ENCODE data around the gene GPAM. TPM values are rescaled to one million over a fixed set of nuclear protein-coding genes. Genes with fewer than 3 reads are reported as not detected.

GPAM gene
- total RNA-seq, 1 experiment from 2014 or later: 16.0 TPM

GRCh38 chr10:112148331-112148730 is 35.2 kb downstream of the GPAM start:
- Histone ChIP-seq H3K18ac (ENCODE audit: insufficient read length, low read depth, low read length) (no peak overlapping the region), H2BK15ac (ENCODE audit: low read depth, low read length) (no peak overlapping the region), H3K4me1 (ENCODE audit: insufficient read depth, low read length) (no peaks in the 10 kb centered on the region), H3K9me3 (ENCODE audit: control insufficient read depth, low read depth, low read length) (no peaks in the 10 kb centered on the region), H3K23me2 (ENCODE audit: insufficient read length, low read depth, low read length, poor library complexity, severe bottlenecking) (no peaks in the 10 kb centered on the region), H2BK5ac (ENCODE audit: insufficient read length, low read length) (no peak overlapping the region), H3K27ac (ENCODE audit: insufficient read length, low read depth, low read length) (no peak overlapping the region), H4K5ac (ENCODE audit: insufficient read length, low read depth, low read length) (no peak overlapping the region), H3K4me2 (ENCODE audit: insufficient read depth, insufficient read length, low read length) (no peak overlapping the region), H3K4ac (ENCODE audit: low read depth, low read length) (no peak overlapping the region), H2BK12ac (ENCODE audit: insufficient read length, low read depth, low read length) (no peak overlapping the region), H3K79me2 (ENCODE audit: insufficient read depth, low read length) (no peaks in the 10 kb centered on the region), H3K23ac (ENCODE audit: insufficient read length, low read depth, low read length) (no peak overlapping the region), H2BK120ac (ENCODE audit: low read depth, low read length, poor library complexity, severe bottlenecking) (no peak overlapping the region), H3K56ac (ENCODE audit: insufficient read length, low read depth, low read length) (no peak overlapping the region), H3K14ac (ENCODE audit: insufficient read depth, low read length) (no peak overlapping the region), H4K8ac (replicated peaks; ENCODE audit: insufficient read length, low read depth, low read length) (no peak overlapping the region), H3K79me1 (ENCODE audit: insufficient read depth, low read depth, low read length, poor library complexity, severe bottlenecking) (no peaks in the 10 kb centered on the region), H2AK5ac (ENCODE audit: insufficient read length, low read length) (no peak overlapping the region), H4K91ac (ENCODE audit: insufficient read length, low read depth, low read length) (no peak overlapping the region), H4K20me1 (ENCODE audit: control insufficient read depth, insufficient read depth, insufficient read length) (no peaks in the 10 kb centered on the region), H3K27me3 (ENCODE audit: insufficient read depth, low read length) (no peaks in the 10 kb centered on the region), H2BK20ac (ENCODE audit: low read depth, low read length, poor library complexity, severe bottlenecking) (no peak overlapping the region), H3K9ac (ENCODE audit: extremely low read depth, insufficient read length, low read length) (no peak overlapping the region), H3T11ph (ENCODE audit: low read length) (no peak overlapping the region), H2AFZ (ENCODE audit: low read length) (no peak overlapping the region)
- Mint-ChIP-seq H3K9me3 (no peaks in the 10 kb centered on the region), H3K27ac (no peak overlapping the region), H3K27me3 (ENCODE audit: low read depth) (no peaks in the 10 kb centered on the region), H3K36me3 (ENCODE audit: insufficient read depth in 1 of 3, low read depth in 3 of 3) (peaks cover 3 to 17% (median 15%) of the 10 kb centered on the region in 3 experiments; a peak in 5 of 7 replicates), H3K4me3 (no peak overlapping the region), H3K4me1 (peaks cover 6% of the 10 kb centered on the region in 2 experiments)
- no CpG with 5 or more reads among the region's 3 CpGs for WGBS (ENCODE audit: extremely low coverage, insufficient read length, low lambda C conversion rate)
- no peak for DNase-seq
- TF ChIP-seq, protein P1, sequence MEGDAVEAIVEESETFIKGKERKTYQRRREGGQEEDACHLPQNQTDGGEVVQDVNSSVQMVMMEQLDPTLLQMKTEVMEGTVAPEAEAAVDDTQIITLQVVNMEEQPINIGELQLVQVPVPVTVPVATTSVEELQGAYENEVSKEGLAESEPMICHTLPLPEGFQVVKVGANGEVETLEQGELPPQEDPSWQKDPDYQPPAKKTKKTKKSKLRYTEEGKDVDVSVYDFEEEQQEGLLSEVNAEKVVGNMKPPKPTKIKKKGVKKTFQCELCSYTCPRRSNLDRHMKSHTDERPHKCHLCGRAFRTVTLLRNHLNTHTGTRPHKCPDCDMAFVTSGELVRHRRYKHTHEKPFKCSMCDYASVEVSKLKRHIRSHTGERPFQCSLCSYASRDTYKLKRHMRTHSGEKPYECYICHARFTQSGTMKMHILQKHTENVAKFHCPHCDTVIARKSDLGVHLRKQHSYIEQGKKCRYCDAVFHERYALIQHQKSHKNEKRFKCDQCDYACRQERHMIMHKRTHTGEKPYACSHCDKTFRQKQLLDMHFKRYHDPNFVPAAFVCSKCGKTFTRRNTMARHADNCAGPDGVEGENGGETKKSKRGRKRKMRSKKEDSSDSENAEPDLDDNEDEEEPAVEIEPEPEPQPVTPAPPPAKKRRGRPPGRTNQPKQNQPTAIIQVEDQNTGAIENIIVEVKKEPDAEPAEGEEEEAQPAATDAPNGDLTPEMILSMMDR (conservative IDR thresholded peaks at IDR 0.05): no peak

Data from H9 (cell line).